Left renal pelvis (tissue), 4 donors: ENCODE results near the gene CFAP97. TPM values are rescaled to one million over a fixed set of nuclear protein-coding genes. Genes with fewer than 3 reads are reported as not detected.

Source experiments
- DNase-seq, 4 donors: peaks; one replicate each; pipeline ENCODE4 v3.0.0-alpha.2; 2013; ENCODE audit warnings: low read depth in 4 of 4, low spot score in 3 of 4
- polyA plus RNA-seq, 4 donors: library from polyadenylated mRNA; unstranded; fragments of 120-200 nt; gene quantifications; one replicate each; pipeline ENCODE4 v1.2.1, GENCODE V29; 2013; ENCODE audit not compliant: insufficient read length in 4 of 4

The CFAP97 gene
- polyA plus RNA-seq, 4 donors = 41.4 to 62.1 (median 47.4) TPM

DNA sequence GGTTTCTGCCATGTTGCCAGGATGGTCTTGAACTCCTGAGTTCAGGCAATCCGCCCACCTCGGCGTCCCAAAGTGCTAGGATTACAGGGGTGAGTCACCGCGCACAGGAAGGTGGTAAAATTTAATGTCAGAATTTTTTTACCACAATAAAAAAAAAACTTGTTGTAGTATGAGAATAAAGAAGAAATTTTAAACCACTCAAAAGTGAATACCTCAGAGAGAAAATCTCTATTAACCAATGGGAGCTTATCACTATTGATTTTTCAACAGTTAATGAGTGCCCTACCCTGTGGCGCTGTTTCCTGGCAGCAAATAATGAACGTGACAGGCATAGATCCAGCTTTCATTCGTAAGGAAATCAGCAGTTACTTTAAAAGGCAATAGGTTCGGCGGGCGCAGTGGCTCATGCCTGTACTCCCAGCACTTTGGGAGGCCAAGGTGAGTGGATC is 93.4 kb downstream of the CFAP97 start:
- DNase-seq = no peak

DNA sequence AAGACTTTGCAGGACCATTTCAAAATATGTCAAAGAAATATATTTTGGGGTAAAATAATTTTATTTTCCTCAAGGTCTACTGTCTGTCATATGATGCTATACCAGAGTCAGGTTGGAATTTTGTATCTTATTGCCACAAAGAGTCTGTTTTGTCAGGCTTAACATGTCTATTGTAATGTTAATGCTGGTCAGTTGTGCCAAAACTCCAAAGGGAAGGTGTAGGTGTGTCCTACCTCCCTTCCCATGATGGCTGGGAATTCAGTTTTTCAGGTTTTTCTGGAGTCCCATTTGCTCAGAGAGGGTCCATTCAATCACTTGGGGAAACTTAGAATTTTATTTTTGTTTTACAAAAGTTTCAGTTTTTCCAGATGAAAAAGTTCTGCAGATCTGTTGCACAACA is 94.1 kb downstream of the CFAP97 start:
- no peak for DNase-seq

Other genes with a start within 250 kb of the CFAP97 start
- not detected for gene HELT, start 185.5 kb downstream of the CFAP97 start, polyA plus RNA-seq
- 10 to 100 TPM; 16.7 to 47.3 (median 43.7) TPM for gene SLC25A4, start 60.7 kb downstream of the CFAP97 start, polyA plus RNA-seq
- gene SNX25, start 5.6 kb upstream of the CFAP97 start, polyA plus RNA-seq = 10 to 100 TPM; 15.4 to 25.5 (median 24.3) TPM
- gene LRP2BP, start 191.9 kb upstream of the CFAP97 start, polyA plus RNA-seq = 1 to 10 TPM; 2.7 to 4.5 (median 3.5) TPM
- gene ANKRD37, start 192.8 kb upstream of the CFAP97 start, polyA plus RNA-seq = 10 to 100 TPM; 11.7 to 14.5 (median 12.9) TPM
- 10 to 100 TPM; 62.1 to 87.0 (median 68.6) TPM for gene UFSP2, start 222.0 kb upstream of the CFAP97 start, polyA plus RNA-seq